Hematopoietic multipotent progenitor cell treated with erythropoietin and hydrocortisone succinate and interleukin-3 and kit ligand, for 8 days (in vitro differentiated cells): Measurements from ENCODE around the gene TROAP.
"Not testable (repeated sequence)": the region's sequence is repeated elsewhere in the genome, so short reads cannot be mapped to it uniquely, and the experiment has no call there.

Experiments used
- DNase-seq: peaks from one replicate; pipeline ENCODE4 v3.0.0-alpha.2; 2015

TROAP gene

DNA sequence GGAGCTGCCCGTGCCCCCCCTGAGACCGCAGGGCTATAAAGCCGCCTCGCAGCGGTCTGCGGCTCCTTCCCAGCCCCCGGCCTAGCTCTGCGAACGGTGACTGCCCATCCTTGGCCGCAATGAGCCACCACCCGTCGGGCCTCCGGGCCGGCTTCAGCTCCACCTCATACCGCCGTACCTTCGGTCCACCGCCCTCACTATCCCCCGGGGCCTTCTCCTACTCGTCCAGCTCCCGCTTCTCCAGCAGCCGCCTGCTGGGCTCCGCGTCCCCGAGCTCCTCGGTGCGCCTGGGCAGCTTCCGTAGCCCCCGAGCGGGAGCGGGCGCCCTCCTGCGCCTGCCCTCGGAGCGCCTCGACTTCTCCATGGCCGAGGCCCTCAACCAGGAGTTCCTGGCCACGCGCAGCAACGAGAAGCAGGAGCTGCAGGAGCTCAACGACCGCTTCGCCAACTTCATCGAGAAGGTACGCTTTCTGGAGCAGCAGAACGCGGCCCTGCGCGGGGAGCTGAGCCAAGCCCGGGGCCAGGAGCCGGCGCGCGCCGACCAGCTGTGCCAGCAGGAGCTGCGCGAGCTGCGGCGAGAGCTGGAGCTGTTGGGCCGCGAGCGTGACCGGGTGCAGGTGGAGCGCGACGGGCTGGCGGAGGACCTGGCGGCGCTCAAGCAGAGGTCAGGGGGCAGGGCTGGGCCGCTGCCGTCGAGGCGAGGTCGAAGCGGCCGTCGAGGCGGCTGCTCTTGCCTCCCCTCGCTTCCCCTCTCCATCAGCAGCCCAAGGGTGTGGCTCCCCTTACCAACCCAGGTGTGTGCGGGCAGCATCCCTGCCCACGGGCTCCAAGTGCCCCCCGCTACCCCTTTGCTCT, 27.7 kb upstream of the TROAP start, which contains the start of gene PRPH:
Gene PRPH (plus strand): TSS at position 66 of the 855 bp plus-strand sequence. CDS start 54 bp downstream, at position 120.
- no peak for DNase-seq

- DNase-seq: peak; percentile 55
Observed at GRCh38 chr12:49296034-49296835, 26.8 kb upstream of the TROAP start.

GRCh38 chr12:49296836-49297694, 26.0 kb upstream of the TROAP start:
- peak; percentile 17 for DNase-seq

GRCh38 chr12:49297695-49298060, 25.4 kb upstream of the TROAP start:
- DNase-seq: no peak

- peak; percentile 46 for DNase-seq
Observed at GRCh38 chr12:49298160-49298559, 24.9 kb upstream of the TROAP start.

DNA sequence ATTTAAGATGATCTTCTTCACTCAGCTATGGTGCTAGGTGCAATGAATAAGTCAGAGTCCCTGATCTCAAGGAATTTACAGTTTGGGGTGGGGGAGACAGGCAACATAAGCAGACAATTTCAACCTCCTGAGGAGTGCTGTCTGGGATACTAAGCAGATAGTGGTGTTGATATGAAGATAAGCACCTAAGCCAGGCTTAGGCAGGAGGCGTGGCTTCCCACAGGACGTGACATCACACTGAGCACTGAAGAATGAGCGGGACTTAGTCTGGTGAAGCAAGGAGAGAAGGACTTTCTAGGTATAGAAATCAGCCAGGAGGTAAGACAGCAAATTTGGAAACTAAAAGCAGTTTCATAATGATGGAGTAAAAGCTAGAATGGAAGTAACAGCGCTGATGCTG, 21.3 kb upstream of the TROAP start:
- DNase-seq: no peak

DNA sequence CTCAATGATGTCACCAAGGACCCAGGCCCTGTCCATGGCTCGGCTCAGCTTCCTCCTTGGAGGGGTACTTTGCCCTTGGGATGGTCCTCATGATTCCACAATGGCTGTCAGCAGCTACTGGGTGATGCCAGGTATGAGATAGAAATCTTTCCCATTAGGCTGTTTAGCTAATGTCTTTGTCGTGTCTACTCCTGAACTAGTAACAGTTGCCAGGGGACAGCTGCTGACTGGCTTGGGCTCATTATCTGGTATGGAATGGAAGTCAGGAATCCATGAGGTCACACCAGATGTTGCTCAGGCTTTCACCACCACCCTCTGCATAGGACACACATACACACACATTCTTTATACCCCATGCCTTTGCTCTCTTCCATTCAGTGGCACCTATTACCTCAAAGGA, 18.9 kb upstream of the TROAP start:
- no peak for DNase-seq

DNA sequence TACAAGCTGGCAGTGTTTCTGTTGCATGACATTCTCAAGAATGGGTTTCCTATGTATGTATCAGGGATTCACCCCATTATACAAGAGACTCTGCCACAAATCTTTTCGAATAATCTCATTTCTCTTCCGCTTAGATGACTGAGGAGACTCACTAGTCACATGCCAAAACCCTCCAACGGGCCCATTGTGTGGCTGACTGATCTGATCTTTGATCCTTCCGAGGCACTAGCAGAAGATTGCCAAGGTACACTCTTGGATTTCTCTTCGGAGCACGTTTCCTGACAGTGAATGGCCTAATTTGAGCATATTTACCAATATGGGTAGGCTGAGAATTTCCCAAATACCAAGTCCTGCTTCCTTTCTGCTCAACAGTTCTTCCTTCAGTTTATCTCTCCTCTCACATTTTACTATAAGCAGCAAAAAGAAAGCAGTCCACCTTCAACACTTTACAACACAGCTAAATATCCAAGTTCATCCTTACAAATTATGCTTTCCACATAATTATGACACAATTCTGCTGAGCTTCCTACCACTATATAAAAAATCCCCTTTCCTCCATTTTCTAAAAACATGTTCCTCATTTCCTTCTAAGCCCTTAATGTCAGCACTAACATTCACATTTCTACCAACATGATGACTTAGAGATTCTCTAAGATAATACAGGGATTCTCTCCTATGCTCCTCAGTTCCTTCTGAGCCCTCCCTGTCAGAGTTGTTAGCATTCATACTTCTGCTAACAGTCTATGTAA, 17.1 kb upstream of the TROAP start:
- DNase-seq: no peak

GRCh38 chr12:49309386-49309785, 13.7 kb upstream of the TROAP start:
- no peak for DNase-seq

DNA sequence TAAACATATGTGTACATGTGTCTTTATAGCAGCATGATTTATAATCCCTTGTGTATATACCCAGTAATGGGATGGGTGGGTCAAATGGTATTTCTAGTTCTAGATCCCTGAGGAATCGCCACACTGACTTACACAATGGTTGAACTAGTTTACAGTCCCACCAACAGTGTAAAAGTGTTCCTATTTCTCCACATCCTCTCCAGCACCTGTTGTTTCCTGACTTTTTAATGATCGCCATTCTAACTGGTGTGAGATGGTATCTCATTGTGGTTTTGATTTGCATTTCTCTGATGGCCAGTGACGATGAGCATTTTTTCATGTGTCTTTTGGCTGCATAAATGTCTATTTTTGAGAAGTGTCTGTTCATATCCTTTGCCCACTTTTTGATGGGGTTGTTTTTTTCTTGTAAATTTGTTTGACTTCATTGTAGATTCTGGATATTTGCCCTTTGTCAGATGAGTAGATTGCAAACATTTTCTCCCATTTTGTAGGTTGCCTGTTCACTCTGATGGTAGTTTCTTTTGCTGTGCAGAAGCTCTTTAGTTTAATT, 12.5 kb upstream of the TROAP start:
- DNase-seq: not testable (repeated sequence)

DNA sequence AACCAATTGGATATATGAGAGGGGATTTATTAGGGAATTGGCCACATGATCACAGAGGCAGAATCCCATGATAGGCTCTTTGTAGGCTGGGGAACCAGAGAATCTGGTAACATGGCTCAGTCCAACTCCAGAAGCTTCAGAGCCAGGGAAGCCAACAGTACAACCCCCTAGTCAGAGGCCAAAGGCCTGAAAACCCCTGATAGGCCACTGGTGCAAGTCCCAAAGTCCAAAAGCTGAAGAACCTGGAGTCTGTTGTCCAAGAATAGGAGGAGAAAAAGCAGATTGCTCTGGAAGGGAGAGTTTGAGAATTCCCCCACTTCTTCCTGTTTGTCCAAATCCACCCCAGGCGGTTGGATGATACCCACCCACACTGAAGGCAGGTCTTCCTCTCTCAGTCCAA, 8.2 kb upstream of the TROAP start:
- DNase-seq: no peak

- not testable (repeated sequence) for DNase-seq
Observed at GRCh38 chr12:49317118-49317517, 5.9 kb upstream of the TROAP start.

DNA sequence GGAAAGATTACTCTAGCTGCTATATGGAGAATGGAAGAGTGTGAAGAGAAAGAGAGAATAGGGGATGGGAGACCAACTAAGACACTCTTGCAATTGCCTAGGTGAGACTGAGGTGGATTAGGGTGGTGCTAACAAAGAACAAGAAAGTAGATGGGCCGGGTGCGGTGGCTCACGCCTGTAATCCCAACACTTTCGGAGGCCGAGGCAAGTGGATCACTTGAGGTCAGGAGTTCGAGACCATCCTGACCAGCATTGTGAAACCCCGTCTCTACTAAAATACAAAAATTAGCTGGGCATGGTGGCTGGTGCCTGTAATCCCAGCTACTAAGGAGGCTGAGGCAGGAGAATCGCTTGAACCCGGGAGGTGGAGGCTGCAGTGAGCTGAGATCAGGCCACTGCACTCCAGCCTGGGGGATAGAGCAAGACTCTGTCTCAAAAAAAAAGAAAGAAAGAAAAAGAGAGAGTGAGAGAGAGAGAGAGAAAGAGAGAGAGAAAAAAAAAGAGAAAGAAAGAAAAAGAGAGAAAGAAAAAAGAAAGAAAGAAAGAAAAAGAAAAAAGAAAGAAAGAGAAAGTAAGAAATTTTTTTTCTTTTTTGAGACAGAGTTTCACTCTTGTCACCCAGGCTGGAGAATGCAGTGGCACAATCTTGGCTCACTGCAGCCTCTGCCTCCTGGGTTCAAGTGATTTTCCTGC, 2.5 kb upstream of the TROAP start:
- not testable (repeated sequence) for DNase-seq

- no peak for DNase-seq
Observed at GRCh38 chr12:49322367-49322707, 718 bp upstream of the TROAP start.

- no peak for DNase-seq
Observed at GRCh38 chr12:49323524-49324097, 556 bp downstream of the TROAP start.

DNA sequence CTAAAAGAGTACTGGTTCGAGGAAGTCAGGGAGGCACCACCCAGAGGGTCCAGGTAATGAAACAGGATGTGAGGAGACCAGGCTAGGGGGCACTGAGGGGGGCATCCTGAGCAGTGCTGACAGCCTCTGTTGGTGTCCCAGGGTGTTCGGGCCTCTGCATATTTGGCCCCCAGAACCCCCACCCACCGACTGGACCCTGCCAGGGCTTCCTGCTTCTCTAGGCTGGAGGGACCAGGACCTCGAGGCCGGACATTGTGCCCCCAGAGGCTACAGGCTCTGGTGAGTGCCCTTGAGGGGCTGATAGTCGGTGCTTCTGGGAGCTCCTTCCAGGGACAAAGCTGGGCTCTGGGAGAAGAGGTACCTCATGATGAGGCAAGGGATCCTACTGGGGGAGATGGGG, 2.6 kb downstream of the TROAP start:
- DNase-seq: no peak

DNA sequence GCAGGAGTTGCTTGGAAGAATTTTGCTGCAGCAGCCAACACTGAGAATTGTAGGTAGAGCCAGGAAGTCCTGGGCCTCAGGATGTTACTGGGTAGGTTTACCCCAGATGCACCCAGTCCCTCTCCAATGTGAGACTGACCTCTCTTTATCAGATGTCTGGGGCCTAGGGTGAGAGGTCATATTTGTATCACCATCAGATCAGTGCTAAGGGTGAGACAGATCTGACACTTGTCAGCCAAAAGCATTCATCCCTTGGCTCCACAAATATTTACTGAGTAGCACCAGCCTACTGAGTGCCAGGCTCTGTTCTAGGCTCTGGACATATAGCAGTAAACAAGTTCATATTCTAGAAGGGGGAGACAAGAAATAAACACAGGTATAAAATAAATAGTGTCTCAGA, 4.3 kb downstream of the TROAP start:
- no peak for DNase-seq

DNA sequence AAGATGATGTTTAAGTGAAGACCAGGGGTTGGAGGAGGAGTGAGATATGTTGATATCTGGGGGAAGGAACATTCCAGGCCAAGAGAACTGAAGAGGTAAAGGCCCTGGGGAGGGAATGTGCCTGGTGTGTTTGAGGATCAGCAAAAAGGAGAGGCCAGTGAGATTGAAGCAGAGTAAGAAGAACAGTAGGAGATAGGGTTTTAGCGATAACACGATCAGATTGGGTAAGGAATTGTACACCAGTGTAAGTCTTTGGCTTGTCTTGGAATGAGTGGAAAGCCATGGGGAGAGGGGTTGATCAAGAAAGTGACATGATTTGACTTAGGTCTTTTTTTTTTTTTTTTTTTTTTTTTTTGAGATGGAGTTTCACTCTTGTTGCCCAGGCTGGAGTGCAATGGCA, 4.8 kb downstream of the TROAP start:
- no peak for DNase-seq

- no peak for DNase-seq
Observed at GRCh38 chr12:49328816-49329215, 5.8 kb downstream of the TROAP start.

GRCh38 chr12:49330032-49330619, 7.1 kb downstream of the TROAP start:
- no peak for DNase-seq
